Esophagus muscularis mucosa (tissue), 4 donors: ENCODE results near the gene FTO.

Experiments used
- CTCF ChIP-seq, 3 experiments: fragments of 200-600 bp in 2 of 3; fragments of 450-650 bp in 1 of 3; sonication (generic) in 2 of 3; IDR thresholded peaks; one replicate each; pipeline ENCODE4 v1.5.1; 2017 to 2019; ENCODE audit warnings: antibody characterized with exemption in 3 of 3, mild to moderate bottlenecking in 2 of 3, moderate library complexity in 1 of 3
- EP300 ChIP-seq: sonication (generic); formaldehyde crosslinking; IDR thresholded peaks from one replicate; pipeline ENCODE4 v1.6.1; 2017; ENCODE audit warnings: antibody characterized with exemption
- POLR2A ChIP-seq: fragments of 450-650 bp; IDR thresholded peaks from one replicate; pipeline ENCODE4 v1.6.1; 2017; ENCODE audit warnings: antibody characterized with exemption, moderate library complexity, mild to moderate bottlenecking, low read depth
- POLR2AphosphoS5 ChIP-seq, 2 donors: sonication (generic); formaldehyde crosslinking; IDR thresholded peaks; one replicate each; pipeline ENCODE4 v1.6.1; 2017; ENCODE audit warnings: antibody characterized with exemption in 2 of 2

- TF ChIP-seq CTCF (IDR thresholded peaks at IDR 0.05): no peak
- TF ChIP-seq POLR2A: no peak
- TF ChIP-seq POLR2AphosphoS5 (IDR thresholded peaks at IDR 0.05): no peak
- no peak for TF ChIP-seq EP300
Observed at GRCh38 chr16:53878216-53878615, 174.3 kb downstream of the FTO start.
